GM12873 (cell line): Measurements from ENCODE around the gene LYPD6B.

Source experiments
- CTCF ChIP-seq: IDR thresholded peaks from 2 replicates; pipeline ENCODE4 v1.5.1; 2012; ENCODE audit warnings: low read depth, mild to moderate bottlenecking, moderate library complexity, low read length, control low read depth; ENCODE audit not compliant: insufficient read depth; ENCODE audit errors: missing control alignments

The LYPD6B gene

GRCh38 chr2:149038442-149039212, at the start of gene LYPD6B:
LYPD6B (plus strand) TSS chr2:149038699; CDS start chr2:149130949, 92,250 bp downstream.
- TF ChIP-seq CTCF: peak; percentile 20

- peak; percentile 77 for TF ChIP-seq CTCF
These were observed 48.5 kb upstream of the LYPD6B start for GRCh38 chr2:148989882-148990493.

- no peak for TF ChIP-seq CTCF
These were observed 47.5 kb upstream of the LYPD6B start for GRCh38 chr2:148990968-148991367.

GRCh38 chr2:148992448-148992847, 46.1 kb upstream of the LYPD6B start:
- TF ChIP-seq CTCF: no peak

- TF ChIP-seq CTCF: no peak
These were observed 45.1 kb upstream of the LYPD6B start for GRCh38 chr2:148993351-148993750.

GRCh38 chr2:148994341-148994740, 44.2 kb upstream of the LYPD6B start:
- TF ChIP-seq CTCF: no peak

- no peak for TF ChIP-seq CTCF
These were observed 41.7 kb upstream of the LYPD6B start for GRCh38 chr2:148996805-148997204.
